ENCODE measurements around the gene MYT1. TPM values are rescaled to one million over a fixed set of nuclear protein-coding genes. Genes with fewer than 3 reads are reported as not detected.

MYT1 gene
- total and polyA plus RNA-seq, 2 of the 13 experiments (the other 11 are each of a cell fraction or from before 2014, with no cell fraction given) = 0.58 to 2.5 TPM

- ATAC-seq = no peak
- CTCF ChIA-PET (ENCODE audit: low intra/inter-chr PET ratio, low total read pairs) = no interaction called here
- H3K36me3 ChIP-seq (replicated peaks in 1 of 2; ENCODE audit: control insufficient read depth in 1 of 2, insufficient read depth in 2 of 2, low read length in 2 of 2) = no peaks in the 10 kb centered on the region
- WGBS (ENCODE audit: low lambda C conversion rate) = 10% methylated on average over 11 of the region's 14 CpGs
- FAIRE-seq = no peak
- DNase-seq (ENCODE audit: low spot score) = no peak
- H3K4me1 ChIP-seq (ENCODE audit: insufficient read depth, low read length) = 0 out of 2 replicates have a peak, but pooled peaks cover 4% of the 10 kb centered on the region
- H2AFZ ChIP-seq (ENCODE audit: low read length) = no peak overlapping the region
- in situ Hi-C loops (cut with HindIII; ENCODE audit: extremely low pct_ligation_motif_present, low pct_unique_long_range_greater_than_20kb) (no loop called here), intact Hi-C loops (cut with micrococcal nuclease; ENCODE audit: unreplicated experiment) (no loop called here)
- no peaks in the 10 kb centered on the region for H3K79me2 ChIP-seq (ENCODE audit: insufficient read depth, low read length)
- no peak overlapping the region for H3K9ac ChIP-seq (ENCODE audit: insufficient read depth, low read depth, low read length)
- no peaks in the 10 kb centered on the region for H3K9me3 ChIP-seq (ENCODE audit: low read length)
- BruUV-seq (replicated peaks) = no TSS peak
- H3K4me2 ChIP-seq (ENCODE audit: low read depth, low read length) = no peak overlapping the region
- H3K4me3 ChIP-seq (replicated peaks in 1 of 3; ENCODE audit: insufficient read depth in 1 of 3, low read depth in 2 of 3, low read length in 3 of 3) = no peak overlapping the region
- POLR2A ChIA-PET = no interaction called here
- H3K27me3 ChIP-seq (ENCODE audit: control insufficient read depth in 1 of 2, insufficient read depth in 2 of 2, low read length in 2 of 2) = peaks cover 11 to 87% of the 10 kb centered on the region in 2 experiments
- no peak overlapping the region for H3K27ac ChIP-seq (ENCODE audit: extremely low read length, insufficient read depth, low read length)
- H4K20me1 ChIP-seq (ENCODE audit: insufficient read depth, low read length) = peaks cover 7% of the 10 kb centered on the region; the same call in 1 of the 2 replicates
- TF ChIP-seq HBP1 (CRISPR knock-in tag; IDR thresholded peaks at IDR 0.05; ENCODE audit: low read depth) (0 out of 2 replicates have a peak, but pooled peaks have one; percentile 8), REST (IDR thresholded peaks at IDR 0.05; ENCODE audit: borderline replicate concordance in 1 of 2, low read depth in 1 of 2, low read length in 2 of 2) (no peak)
Observed at GRCh38 chr20:64165866-64166600, 1.8 kb downstream of the MYT1 start.

All from HepG2 (cell line).